ENCODE data around the gene EIF4H.

EIF4H gene

GRCh38 chr7:74153736-74154135, 20.4 kb upstream of the EIF4H start:
- H3K4me3 ChIP-seq (replicated peaks; ENCODE audit: insufficient read depth, low read length) = no peak overlapping the region
- DNase-seq (ENCODE audit: low read depth in 1 of 2, low spot score in 1 of 2) = no peak
- no peaks in the 10 kb centered on the region for H3K27me3 ChIP-seq (ENCODE audit: insufficient read depth, poor library complexity, severe bottlenecking)
- H3K27ac ChIP-seq (replicated peaks) = no peak overlapping the region
- TF ChIP-seq REST (IDR thresholded peaks at IDR 0.05; ENCODE audit: insufficient replicate concordance, low read depth) (no peak), POLR2AphosphoS5 (IDR thresholded peaks at IDR 0.05; ENCODE audit: low read depth) (no peak)

- no peaks in the 10 kb centered on the region for H3K27me3 ChIP-seq (ENCODE audit: insufficient read depth, poor library complexity, severe bottlenecking)
- DNase-seq (ENCODE audit: low read depth in 1 of 2, low spot score in 1 of 2) = no peak
- no peak for TF ChIP-seq POLR2AphosphoS5 (IDR thresholded peaks at IDR 0.05; ENCODE audit: low read depth)
- no peak for TF ChIP-seq REST (IDR thresholded peaks at IDR 0.05; ENCODE audit: insufficient replicate concordance, low read depth)
- no peak for TF ChIP-seq SPI1 (IDR thresholded peaks at IDR 0.05; ENCODE audit: borderline replicate concordance, low read depth)
- no peak for TF ChIP-seq GABPA (IDR thresholded peaks at IDR 0.05; ENCODE audit: low read depth)
- TF ChIP-seq CTCF (IDR thresholded peaks at IDR 0.05; ENCODE audit: insufficient read depth, low read length) = no peak
Measured at GRCh38 chr7:74155810-74156395, 18.3 kb upstream of the EIF4H start.

GRCh38 chr7:74157605-74158004, 16.6 kb upstream of the EIF4H start:
- no peaks in the 10 kb centered on the region for H3K27me3 ChIP-seq (ENCODE audit: insufficient read depth, poor library complexity, severe bottlenecking)
- H3K27ac ChIP-seq (replicated peaks) = no peak overlapping the region
- no peak for DNase-seq (ENCODE audit: low read depth in 1 of 2, low spot score in 1 of 2)
- TF ChIP-seq REST (IDR thresholded peaks at IDR 0.05; ENCODE audit: insufficient replicate concordance, low read depth) = no peak
- TF ChIP-seq CTCF (IDR thresholded peaks at IDR 0.05; ENCODE audit: insufficient read depth, low read length) = no peak
- no peak for TF ChIP-seq SPI1 (IDR thresholded peaks at IDR 0.05; ENCODE audit: borderline replicate concordance, low read depth)
- no peak for TF ChIP-seq POLR2AphosphoS5 (IDR thresholded peaks at IDR 0.05; ENCODE audit: low read depth)
- TF ChIP-seq GABPA (IDR thresholded peaks at IDR 0.05; ENCODE audit: low read depth) = no peak
- H3K4me3 ChIP-seq (replicated peaks; ENCODE audit: insufficient read depth, low read length) = no peak overlapping the region

More at GRCh38 chr7:74155810-74156395, 18.3 kb upstream of the EIF4H start:
- Histone ChIP-seq H3K4me3 (replicated peaks; ENCODE audit: insufficient read depth, low read length) (no peak overlapping the region), H3K27ac (replicated peaks) (no peak overlapping the region)

All from HL-60 (cell line).